H1 (cell line): Measurements from ENCODE around the gene SLC12A6. TPM values are rescaled to one million over a fixed set of nuclear protein-coding genes. Genes with fewer than 3 reads are reported as not detected.

ENCODE experiments used
- CTCF ChIA-PET: fragments of 300-600 bp; sonication (Branson Sonifier 250); formaldehyde crosslinking; loops from one replicate; lab custom pipeline; 2021; ENCODE audit not compliant: partially characterized antibody; lab: Charles Lee
- POLR2A ChIA-PET: fragments of 300-600 bp; sonication (Branson Sonifier 250); formaldehyde crosslinking; loops from one replicate; lab custom pipeline; 2021; ENCODE audit warnings: inconsistent platforms; ENCODE audit not compliant: partially characterized antibody; lab: Charles Lee
- DNase-seq, 2 experiments: peaks; one replicate each; pipeline versions ENCODE4 v3.0.0 to v3.0.0-alpha.2; 2010 to 2022; ENCODE audit warnings: low spot score in 2 of 2, low read depth in 1 of 2, mixed read lengths in 1 of 2
- FAIRE-seq: peaks from 2 replicates; lab custom pipeline; 2011; peaks lifted over from hg19 to GRCh38; lab: Jason Lieb, UNC
- H2AFZ ChIP-seq: 2 replicates; pipeline ENCODE4 v1.8.1; 2012; ENCODE audit warnings: low read length, inconsistent platforms
- H2AK5ac ChIP-seq: 2 replicates; pipeline ENCODE4 v1.6.1; 2013; ENCODE audit warnings: low read depth, low read length
- H2BK120ac ChIP-seq: replicated peaks from 2 replicates; pipeline ENCODE3; 2013; ENCODE audit warnings: low read depth, low read length, inconsistent platforms
- H2BK12ac ChIP-seq: 2 replicates; pipeline ENCODE4 v1.6.1; 2013; ENCODE audit warnings: low read depth, low read length
- H2BK15ac ChIP-seq: 2 replicates; pipeline ENCODE4 v1.6.1; 2013; ENCODE audit warnings: low read length
- H2BK20ac ChIP-seq: 2 replicates; pipeline ENCODE4 v1.6.1; 2013; ENCODE audit warnings: low read length
- H2BK5ac ChIP-seq: 2 replicates; pipeline ENCODE4 v1.6.1; 2013; ENCODE audit warnings: low read depth, low read length
- H3K14ac ChIP-seq: 2 replicates; pipeline ENCODE4 v1.6.1; 2013; ENCODE audit warnings: inconsistent platforms; ENCODE audit not compliant: insufficient read length
- H3K18ac ChIP-seq: 2 replicates; pipeline ENCODE4 v1.6.1; 2013; ENCODE audit warnings: low read length; ENCODE audit errors: extremely low read depth
- H3K23ac ChIP-seq: 2 replicates; pipeline ENCODE4 v1.6.1; 2013; ENCODE audit warnings: inconsistent platforms; ENCODE audit not compliant: insufficient read length
- H3K23me2 ChIP-seq: 2 replicates; pipeline ENCODE4 v1.6.1; 2013; ENCODE audit warnings: low read depth, low read length
- H3K27ac ChIP-seq: 2 replicates; pipeline ENCODE4 v1.6.1; 2011; ENCODE audit warnings: low read depth, low read length, inconsistent platforms
- H3K27me3 ChIP-seq, 4 experiments: replicated peaks in 1 of 4; 1 replicate in 1 of 4; 2 replicates in 3 of 4; pipeline versions ENCODE4 v1.6.1 to v1.8.1; 2011 to 2013; ENCODE audit warnings: low read length in 3 of 4, mild to moderate bottlenecking in 3 of 4, inconsistent platforms in 2 of 4, mixed read lengths in 2 of 4, moderate library complexity in 1 of 4; ENCODE audit not compliant: control insufficient read depth in 3 of 4, insufficient read depth in 3 of 4; ENCODE audit errors: extremely low read depth in 1 of 4
- H3K36me3 ChIP-seq, 4 experiments: 2 replicates each; pipeline versions ENCODE4 v1.6.1 to v1.8.1; 2011 to 2013; ENCODE audit warnings: mild to moderate bottlenecking in 4 of 4, low read length in 3 of 4, moderate library complexity in 2 of 4, control low read depth in 1 of 4, inconsistent platforms in 1 of 4; ENCODE audit not compliant: insufficient read depth in 4 of 4, control insufficient read depth in 2 of 4
- H3K4ac ChIP-seq: replicated peaks from 2 replicates; pipeline ENCODE3; 2013; ENCODE audit warnings: low read length, low read depth, mixed read lengths, inconsistent platforms; ENCODE audit not compliant: insufficient read length
- H3K4me1 ChIP-seq, 4 experiments: replicated peaks in 1 of 4; 1 replicate in 1 of 4; 2 replicates in 3 of 4; pipeline versions ENCODE4 v1.6.1 to v1.8.1; 2011 to 2013; ENCODE audit warnings: low read length in 3 of 4, inconsistent platforms in 2 of 4, mixed read lengths in 1 of 4; ENCODE audit not compliant: insufficient read depth in 4 of 4, control insufficient read depth in 3 of 4
- H3K4me2 ChIP-seq, 2 experiments: 2 replicates each; pipeline versions ENCODE4 v1.6.1 to v1.8.1; 2011 to 2013; ENCODE audit warnings: low read depth in 2 of 2, low read length in 2 of 2, control low read depth in 1 of 2, inconsistent platforms in 1 of 2, mild to moderate bottlenecking in 1 of 2; ENCODE audit not compliant: insufficient read depth in 1 of 2
- H3K4me3 ChIP-seq, 4 experiments: fragments of 200-600, 300-600 bp in 1 of 4; sonication (generic), shearing (Covaris generic), sonication (Bioruptor Twin) in 1 of 4; 2 replicates each; pipeline versions ENCODE4 v1.5.1 to v1.8.1; 2011 to 2016; ENCODE audit warnings: low read length in 4 of 4, low read depth in 3 of 4, control low read depth in 2 of 4, inconsistent platforms in 2 of 4, mild to moderate bottlenecking in 2 of 4, mixed read lengths in 1 of 4, moderate library complexity in 1 of 4; ENCODE audit not compliant: insufficient read depth in 2 of 4; ENCODE audit errors: extremely low read depth in 1 of 4
- H3K56ac ChIP-seq: replicated peaks from 2 replicates; pipeline ENCODE3; 2013; ENCODE audit warnings: low read depth, mild to moderate bottlenecking, mixed read lengths, low read length, inconsistent platforms; ENCODE audit not compliant: insufficient read length
- H3K79me1 ChIP-seq: 2 replicates; pipeline ENCODE4 v1.6.1; 2013; ENCODE audit warnings: low read depth, low read length, control low read depth
- H3K79me2 ChIP-seq, 2 experiments: 2 replicates each; pipeline versions ENCODE4 v1.6.1 to v1.8.1; 2012 to 2013; ENCODE audit warnings: low read length in 2 of 2, mild to moderate bottlenecking in 2 of 2, inconsistent platforms in 1 of 2; ENCODE audit not compliant: insufficient read depth in 2 of 2, control insufficient read depth in 1 of 2
- H3K9ac ChIP-seq, 4 experiments: replicated peaks in 1 of 4; 1 replicate in 1 of 4; 2 replicates in 3 of 4; pipeline versions ENCODE4 v1.6.1 to v1.8.1; 2011 to 2013; ENCODE audit warnings: low read depth in 3 of 4, low read length in 3 of 4, control low read depth in 2 of 4, mild to moderate bottlenecking in 2 of 4, moderate library complexity in 2 of 4, inconsistent platforms in 1 of 4; ENCODE audit errors: extremely low read depth in 1 of 4
- H3K9me3 ChIP-seq, 2 experiments: 2 replicates each; pipeline versions ENCODE4 v1.6.1 to v1.8.1; 2012 to 2013; ENCODE audit warnings: mild to moderate bottlenecking in 2 of 2, moderate library complexity in 2 of 2, control low read depth in 1 of 2, inconsistent platforms in 1 of 2, low read depth in 1 of 2, low read length in 1 of 2, mixed read lengths in 1 of 2; ENCODE audit not compliant: insufficient read depth in 2 of 2
- H4K20me1 ChIP-seq, 2 experiments: replicated peaks in 1 of 2; 2 replicates each; pipeline versions ENCODE3 to v1.8.1; 2011 to 2013; ENCODE audit warnings: inconsistent platforms in 2 of 2, low read length in 2 of 2, mild to moderate bottlenecking in 1 of 2; ENCODE audit not compliant: insufficient read depth in 2 of 2, control insufficient read depth in 1 of 2
- H4K5ac ChIP-seq: 2 replicates; pipeline ENCODE4 v1.6.1; 2013; ENCODE audit warnings: low read length, low read depth, mixed read lengths, inconsistent platforms; ENCODE audit not compliant: insufficient read length
- H4K8ac ChIP-seq: 2 replicates; pipeline ENCODE4 v1.8.0; 2013; ENCODE audit warnings: mild to moderate bottlenecking, moderate library complexity, low read length, inconsistent platforms; ENCODE audit not compliant: insufficient read depth; ENCODE audit errors: extremely low read depth
- H4K91ac ChIP-seq: replicated peaks from 2 replicates; pipeline ENCODE3; 2013; ENCODE audit warnings: low read length, mixed read lengths, inconsistent platforms; ENCODE audit not compliant: insufficient read length
- ASH2L ChIP-seq: fragments of 200-600, 300-600 bp; sonication (generic); IDR thresholded peaks from one replicate; pipeline ENCODE4 v1.7.1; 2017; ENCODE audit warnings: low read length
- JUN ChIP-seq: IDR thresholded peaks from 2 replicates; pipeline ENCODE4 v1.6.1; 2011; ENCODE audit warnings: low read depth, mild to moderate bottlenecking, improper control_type of control experiment, low read length
- KDM1A ChIP-seq: fragments of 200-600, 300-600 bp; sonication (generic); IDR thresholded peaks from 2 replicates; pipeline ENCODE4 v1.7.1; 2016; ENCODE audit warnings: mild to moderate bottlenecking, low read length, borderline replicate concordance
- POLR2AphosphoS5 ChIP-seq: IDR thresholded peaks from 2 replicates; pipeline ENCODE4 v1.6.1; 2011; ENCODE audit warnings: low read depth, low read length
- RBBP5 ChIP-seq: IDR thresholded peaks from 2 replicates; pipeline ENCODE4 v1.7.1; 2012; ENCODE audit warnings: low read depth, mild to moderate bottlenecking, inconsistent platforms, low read length, moderate library complexity, borderline replicate concordance
- TAF1 ChIP-seq: IDR thresholded peaks from 2 replicates; pipeline ENCODE4 v1.6.1; 2011; ENCODE audit warnings: mild to moderate bottlenecking, low read depth, low read length
- WGBS, 2 experiments: shearing (Covaris generic) in 1 of 2; methylation state at CpG; one replicate each; pipeline versions ENCODE4 v1.1.6 to v1.1.7; 2013 to 2015; ENCODE audit warnings: low lambda C conversion rate in 2 of 2, mixed read lengths in 2 of 2, inconsistent platforms in 1 of 2, low coverage in 1 of 2, missing lambda C conversion rate in 1 of 2; ENCODE audit not compliant: insufficient replicate concordance in 2 of 2, insufficient coverage in 1 of 2, insufficient read length in 1 of 2; ENCODE audit errors: extremely low coverage in 1 of 2, missing lambda C conversion rate in 1 of 2; 5-methylcytosine and 5-hydroxymethylcytosine counted together
- polyA plus RNA-seq, 7 experiments: library from polyadenylated mRNA; depleted of rRNA in 3 of 7; stranded (reverse) in 5 of 7; unstranded in 2 of 7; fragments of >200 nt in 5 of 7; fragments of 200-250 nt in 2 of 7; gene quantifications; 1 replicate in 5 of 7; 2 replicates in 1 of 7; 4 replicates in 1 of 7; pipeline versions ENCODE4 v1.2.1 to v1.2.3, GENCODE V29; 2011 to 2013; ENCODE audit warnings: missing spikeins in 2 of 7, mixed read lengths in 2 of 7
- total RNA-seq: library from RNA; stranded (reverse); fragmentation: NEBNext Ultra II Directional; extraction: Animal tissue kit (Norgen Biotek cat#: 25700); gene quantifications from 2 replicates; pipeline ENCODE4 v1.2.1, GENCODE V29; 2021
- TF ChIP-seq, protein P1 (sequence below): IDR thresholded peaks from 2 replicates; pipeline ENCODE4 v1.6.1; 2011; ENCODE audit warnings: low read length, improper control_type of control experiment

SLC12A6 gene
- total and polyA plus RNA-seq, 2 of the 8 experiments (the other 6 are each of a cell fraction or from before 2014, with no cell fraction given): 9.2 to 11.1 TPM

DNA sequence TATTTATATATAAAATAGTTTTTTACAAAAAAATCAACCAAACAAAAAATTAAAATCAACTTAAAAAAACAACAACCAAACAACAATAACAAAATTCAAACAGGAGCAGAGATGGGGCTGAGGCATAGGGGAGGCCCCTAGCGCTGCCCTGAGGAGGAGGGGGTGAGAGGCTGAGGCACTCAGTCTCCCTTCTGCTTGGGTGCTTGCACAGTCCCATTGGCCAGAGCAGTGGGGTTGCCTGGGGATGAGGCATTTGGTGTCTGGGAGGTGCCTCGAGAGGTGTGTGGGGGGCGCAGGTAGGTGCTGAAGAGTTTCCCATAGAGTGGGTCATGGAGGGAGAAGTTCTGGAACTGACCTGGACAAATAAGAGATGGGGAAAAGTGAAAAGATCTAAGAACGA is 21.4 kb upstream of the SLC12A6 start:
- H3K23me2 ChIP-seq: no peaks in the 10 kb centered on the region
- H3K36me3 ChIP-seq: peaks cover 7 to 47% (median 36%) of the 10 kb centered on the region in 4 experiments
- no peak overlapping the region for H4K8ac ChIP-seq
- H3K14ac ChIP-seq: no peak overlapping the region
- H3K4me2 ChIP-seq: no peak overlapping the region
- H2BK15ac ChIP-seq: no peak overlapping the region
- H3K56ac ChIP-seq: no peak overlapping the region
- ChIA-PET CTCF (interaction anchor here (1.0 to 2.4 kb wide), 9 partner anchors 9 to 262 kb away, joined by 3 to 29 read pairs (median 4); partner anchors contain the start of genes LPCAT4, NOP10 and NUTM1), POLR2A (interaction anchor here (1.0 to 3.6 kb wide), 4 partner anchors 8 to 21 kb away, joined by 3 to 18 read pairs (median 4); partner anchors contain the start of genes LPCAT4 and SLC12A6)
- H3K4ac ChIP-seq: no peak overlapping the region
- WGBS, 2 experiments: 91% methylated on average over 4 of the region's 4 CpGs; no CpG with 5 or more reads in 1 of the 2 experiments
- no peak overlapping the region for H2BK5ac ChIP-seq
- 0 out of 2 replicates have a peak, but pooled peaks cover 2% of the 10 kb centered on the region for H3K79me1 ChIP-seq
- H3K27me3 ChIP-seq: no peaks in the 10 kb centered on the region
- no peak overlapping the region for H2BK12ac ChIP-seq
- peaks cover 3 to 7% of the 10 kb centered on the region in 2 experiments for H4K20me1 ChIP-seq
- no peak overlapping the region for H3K27ac ChIP-seq
- TF ChIP-seq KDM1A: no peak
- TF ChIP-seq TAF1: no peak
- TF ChIP-seq RBBP5: no peak
- TF ChIP-seq JUN: no peak
- no peak for TF ChIP-seq POLR2AphosphoS5
- no peak for TF ChIP-seq ASH2L
- TF ChIP-seq, protein P1, sequence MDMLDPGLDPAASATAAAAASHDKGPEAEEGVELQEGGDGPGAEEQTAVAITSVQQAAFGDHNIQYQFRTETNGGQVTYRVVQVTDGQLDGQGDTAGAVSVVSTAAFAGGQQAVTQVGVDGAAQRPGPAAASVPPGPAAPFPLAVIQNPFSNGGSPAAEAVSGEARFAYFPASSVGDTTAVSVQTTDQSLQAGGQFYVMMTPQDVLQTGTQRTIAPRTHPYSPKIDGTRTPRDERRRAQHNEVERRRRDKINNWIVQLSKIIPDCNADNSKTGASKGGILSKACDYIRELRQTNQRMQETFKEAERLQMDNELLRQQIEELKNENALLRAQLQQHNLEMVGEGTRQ: no peak
- DNase-seq (no peak), FAIRE-seq (no peak)
- H2AFZ ChIP-seq: no peak overlapping the region
- H4K91ac ChIP-seq: no peak overlapping the region
- no peaks in the 10 kb centered on the region; a peak in 1 of 4 replicates for H3K79me2 ChIP-seq
- H3K18ac ChIP-seq: no peak overlapping the region
- H2BK120ac ChIP-seq: no peak overlapping the region
- H3K9me3 ChIP-seq: no peaks in the 10 kb centered on the region
- H3K4me3 ChIP-seq: no peak overlapping the region
- peaks cover 0 to 3% (median 0%) of the 10 kb centered on the region in 4 experiments; a peak in 1 of 7 replicates for H3K4me1 ChIP-seq
- H2BK20ac ChIP-seq: no peak overlapping the region
- no peak overlapping the region for H3K9ac ChIP-seq
- H4K5ac ChIP-seq: no peak overlapping the region
- H3K23ac ChIP-seq: no peak overlapping the region
- H2AK5ac ChIP-seq: no peak overlapping the region
